K562 (cell line): ENCODE data around the gene LRIT3.

Experiments used
- DIDO1 ChIP-seq: fragments of 450-650 bp; IDR thresholded peaks from 2 replicates; pipeline ENCODE4 v1.6.1; 2016; ENCODE audit warnings: low read depth, missing biosample characterization, missing genetic modification characterization
- ZNF707 ChIP-seq: fragments of 250-450 bp; sonication (Bioruptor Pico); conservative IDR thresholded peaks from 2 replicates; pipeline ENCODE4 v1.8.0; 2022; ENCODE audit warnings: inconsistent platforms, mild to moderate bottlenecking, moderate library complexity

DNA sequence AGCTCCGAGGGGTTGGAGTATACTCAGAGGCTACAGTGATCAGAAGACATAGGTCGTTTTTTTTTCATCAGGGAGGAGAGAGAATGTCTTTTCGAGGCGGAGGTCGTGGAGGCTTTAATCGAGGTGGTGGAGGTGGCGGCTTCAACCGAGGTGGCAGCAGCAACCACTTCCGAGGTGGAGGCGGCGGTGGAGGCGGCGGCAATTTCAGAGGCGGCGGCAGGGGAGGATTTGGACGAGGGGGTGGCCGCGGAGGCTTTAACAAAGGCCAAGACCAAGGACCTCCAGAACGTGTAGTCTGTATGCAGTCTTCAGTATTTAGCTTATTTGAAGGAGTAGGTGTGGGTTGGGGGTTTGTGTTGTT is 31.8 kb upstream of the LRIT3 start:
- TF ChIP-seq ZNF707 (CRISPR knock-in tag) (no peak), DIDO1 (tag) (no peak)
